ENCODE data around the gene HTR4.
"Not testable (repeated sequence)": the region's sequence is repeated elsewhere in the genome, so short reads cannot be mapped to it uniquely, and the experiment has no call there.

HTR4 gene

GRCh38 chr5:148532969-148533670, 121.2 kb downstream of the HTR4 start:
- TF ChIP-seq Cebpa-rat (IDR thresholded peaks at IDR 0.05): no peak
- Histone ChIP-seq H4K20me1 (no peaks in the 10 kb centered on the region), H3K9me3 (replicated peaks in 1 of 11) (peaks cover 20 to 34% (median 27%) of the 10 kb centered on the region in 11 experiments), H3K4me3 (no peak overlapping the region), H3K36me3 (no peaks in the 10 kb centered on the region), H3K4me2 (no peak overlapping the region), H3K27me3 (no peaks in the 10 kb centered on the region), H3K4me1 (no peaks in the 10 kb centered on the region), H3K27ac (no peak overlapping the region), H3K9ac (no peak overlapping the region)

- not testable (repeated sequence) for H3K4me3 ChIP-seq, H3K27ac ChIP-seq, H3K4me1 ChIP-seq, H3K27me3 ChIP-seq, H3K9ac ChIP-seq, H4K20me1 ChIP-seq, H3K4me2 ChIP-seq, H3K36me3 ChIP-seq
- H3K9me3 ChIP-seq (replicated peaks in 1 of 11): peaks cover 20 to 34% (median 27%) of the 10 kb centered on the region in 11 experiments
Measured at GRCh38 chr5:148529450-148529849, 124.9 kb downstream of the HTR4 start.

GRCh38 chr5:148524721-148525120, 129.6 kb downstream of the HTR4 start:
- H3K36me3 ChIP-seq: no peaks in the 10 kb centered on the region
- H3K27ac ChIP-seq: no peak overlapping the region
- no peaks in the 10 kb centered on the region for H3K4me1 ChIP-seq
- no peaks in the 10 kb centered on the region for H4K20me1 ChIP-seq
- no peak overlapping the region for H3K9ac ChIP-seq
- H3K9me3 ChIP-seq (replicated peaks in 1 of 11): peaks cover 8 to 17% (median 10%) of the 10 kb centered on the region in 11 experiments
- no peak overlapping the region for H3K4me2 ChIP-seq
- no peaks in the 10 kb centered on the region for H3K27me3 ChIP-seq
- TF ChIP-seq Cebpa-rat (IDR thresholded peaks at IDR 0.05): no peak
- H3K4me3 ChIP-seq: no peak overlapping the region

GRCh38 chr5:148523139-148523538, 131.2 kb downstream of the HTR4 start:
- no peaks in the 10 kb centered on the region for H3K36me3 ChIP-seq
- TF ChIP-seq Cebpa-rat (IDR thresholded peaks at IDR 0.05): no peak
- no peak overlapping the region for H3K9ac ChIP-seq
- no peaks in the 10 kb centered on the region for H3K4me1 ChIP-seq
- H3K4me3 ChIP-seq: no peak overlapping the region
- no peak overlapping the region for H3K27ac ChIP-seq
- H3K4me2 ChIP-seq: no peak overlapping the region
- no peaks in the 10 kb centered on the region for H4K20me1 ChIP-seq
- no peaks in the 10 kb centered on the region for H3K27me3 ChIP-seq
- H3K9me3 ChIP-seq (replicated peaks in 1 of 11): peaks cover 0 to 6% (median 0%) of the 10 kb centered on the region in 11 experiments; a peak in 1 of 22 replicates

GRCh38 chr5:148515460-148515859, 138.9 kb downstream of the HTR4 start:
- no peak overlapping the region for H3K27ac ChIP-seq
- no peak overlapping the region for H3K9ac ChIP-seq
- no peaks in the 10 kb centered on the region for H3K36me3 ChIP-seq
- H3K4me2 ChIP-seq: no peak overlapping the region
- H3K9me3 ChIP-seq (replicated peaks in 1 of 11): peaks cover 0 to 9% (median 0%) of the 10 kb centered on the region in 11 experiments; a peak in 4 of 22 replicates
- H3K27me3 ChIP-seq: no peaks in the 10 kb centered on the region
- no peak overlapping the region for H3K4me3 ChIP-seq
- no peaks in the 10 kb centered on the region for H3K4me1 ChIP-seq
- no peak for TF ChIP-seq Cebpa-rat (IDR thresholded peaks at IDR 0.05)
- no peaks in the 10 kb centered on the region for H4K20me1 ChIP-seq

GRCh38 chr5:148514344-148514743, 140.0 kb downstream of the HTR4 start:
- H3K36me3 ChIP-seq: no peaks in the 10 kb centered on the region
- H3K9ac ChIP-seq: no peak overlapping the region
- no peaks in the 10 kb centered on the region for H4K20me1 ChIP-seq
- no peak for TF ChIP-seq Cebpa-rat (IDR thresholded peaks at IDR 0.05)
- H3K27ac ChIP-seq: no peak overlapping the region
- H3K4me2 ChIP-seq: no peak overlapping the region
- H3K9me3 ChIP-seq (replicated peaks in 1 of 11): peaks cover 0 to 9% (median 0%) of the 10 kb centered on the region in 11 experiments; a peak in 4 of 22 replicates
- H3K4me3 ChIP-seq: no peak overlapping the region
- H3K27me3 ChIP-seq: no peaks in the 10 kb centered on the region
- H3K4me1 ChIP-seq: no peaks in the 10 kb centered on the region

- Histone ChIP-seq H3K4me1 (no peaks in the 10 kb centered on the region), H3K27me3 (no peaks in the 10 kb centered on the region), H3K9ac (no peak overlapping the region), H3K27ac (no peak overlapping the region), H3K36me3 (no peaks in the 10 kb centered on the region), H3K4me3 (no peak overlapping the region), H4K20me1 (no peaks in the 10 kb centered on the region), H3K9me3 (replicated peaks in 1 of 11) (peaks cover 0 to 9% (median 0%) of the 10 kb centered on the region in 11 experiments; a peak in 4 of 22 replicates), H3K4me2 (no peak overlapping the region)
- no peak for TF ChIP-seq Cebpa-rat (IDR thresholded peaks at IDR 0.05)
Measured at GRCh38 chr5:148512498-148512897, 141.8 kb downstream of the HTR4 start.

- Histone ChIP-seq H3K9me3 (replicated peaks in 1 of 11) (peaks cover 0 to 9% (median 0%) of the 10 kb centered on the region in 11 experiments; a peak in 4 of 22 replicates), H3K4me3 (no peak overlapping the region), H3K36me3 (no peaks in the 10 kb centered on the region), H3K27me3 (no peaks in the 10 kb centered on the region), H3K9ac (no peak overlapping the region), H3K4me1 (no peaks in the 10 kb centered on the region), H4K20me1 (no peaks in the 10 kb centered on the region), H3K27ac (no peak overlapping the region), H3K4me2 (no peak overlapping the region)
- no peak for TF ChIP-seq Cebpa-rat (IDR thresholded peaks at IDR 0.05)
Measured at GRCh38 chr5:148511810-148512347, 142.4 kb downstream of the HTR4 start.

- H3K27me3 ChIP-seq: no peaks in the 10 kb centered on the region
- H3K4me3 ChIP-seq: no peak overlapping the region
- H3K27ac ChIP-seq: no peak overlapping the region
- H3K36me3 ChIP-seq: no peaks in the 10 kb centered on the region
- H3K4me2 ChIP-seq: no peak overlapping the region
- no peak overlapping the region for H3K9ac ChIP-seq
- no peaks in the 10 kb centered on the region for H4K20me1 ChIP-seq
- no peaks in the 10 kb centered on the region; a peak in 2 of 22 replicates for H3K9me3 ChIP-seq (replicated peaks in 1 of 11)
- H3K4me1 ChIP-seq: no peaks in the 10 kb centered on the region
- no peak for TF ChIP-seq Cebpa-rat (IDR thresholded peaks at IDR 0.05)
Measured at GRCh38 chr5:148509893-148510292, 144.4 kb downstream of the HTR4 start.

GRCh38 chr5:148507648-148508047, 146.7 kb downstream of the HTR4 start:
- no peaks in the 10 kb centered on the region for H3K27me3 ChIP-seq
- H3K9me3 ChIP-seq (replicated peaks in 1 of 11): no peaks in the 10 kb centered on the region; a peak in 2 of 22 replicates
- no peaks in the 10 kb centered on the region for H3K4me1 ChIP-seq
- TF ChIP-seq Cebpa-rat (IDR thresholded peaks at IDR 0.05): no peak
- no peak overlapping the region for H3K4me3 ChIP-seq
- no peak overlapping the region for H3K27ac ChIP-seq
- no peaks in the 10 kb centered on the region for H3K36me3 ChIP-seq
- H4K20me1 ChIP-seq: no peaks in the 10 kb centered on the region
- no peak overlapping the region for H3K4me2 ChIP-seq
- H3K9ac ChIP-seq: no peak overlapping the region
